Trophoblast cell (in vitro differentiated cells and primary cell): ENCODE data around the gene CHMP3.
A peak's percentile ranks its signal among the peaks of the same experiment; 100 is the strongest.
"Not testable (repeated sequence)": the region's sequence is repeated elsewhere in the genome, so short reads cannot be mapped to it uniquely, and the experiment has no call there.

ENCODE experiments used
- DNase-seq, 2 donors: peaks; one replicate each; pipeline ENCODE4 v3.0.0-alpha.2; 2016
- H2AFZ ChIP-seq: 2 replicates; pipeline ENCODE4 v1.6.1; 2013; ENCODE audit warnings: low read length, moderate library complexity, mild to moderate bottlenecking; ENCODE audit not compliant: insufficient read depth, poor library complexity
- H2AK5ac ChIP-seq: 2 replicates; pipeline ENCODE4 v1.6.1; 2013; ENCODE audit warnings: mild to moderate bottlenecking, low read length
- H2BK120ac ChIP-seq: 2 replicates; pipeline ENCODE4 v1.6.1; 2013; ENCODE audit warnings: low read length, mild to moderate bottlenecking, moderate library complexity; ENCODE audit not compliant: insufficient read depth, poor library complexity
- H2BK12ac ChIP-seq: 2 replicates; pipeline ENCODE4 v1.6.1; 2013; ENCODE audit warnings: mild to moderate bottlenecking, low read length, moderate library complexity
- H2BK5ac ChIP-seq: 2 replicates; pipeline ENCODE4 v1.6.1; 2013; ENCODE audit warnings: low read length, low read depth, moderate library complexity, mild to moderate bottlenecking; ENCODE audit not compliant: poor library complexity
- H3K14ac ChIP-seq: 2 replicates; pipeline ENCODE4 v1.6.1; 2013; ENCODE audit warnings: mild to moderate bottlenecking, low read length
- H3K18ac ChIP-seq: 2 replicates; pipeline ENCODE4 v1.6.1; 2013; ENCODE audit warnings: mild to moderate bottlenecking, low read length
- H3K23ac ChIP-seq: 2 replicates; pipeline ENCODE4 v1.6.1; 2013; ENCODE audit warnings: low read length
- H3K27ac ChIP-seq: 2 replicates; pipeline ENCODE4 v1.5.1; 2013; ENCODE audit warnings: low read depth, mild to moderate bottlenecking, inconsistent platforms, low read length, moderate library complexity
- H3K27me3 ChIP-seq: 2 replicates; pipeline ENCODE4 v1.6.1; 2013; ENCODE audit warnings: inconsistent platforms, mild to moderate bottlenecking, low read length, moderate library complexity; ENCODE audit not compliant: insufficient read depth
- H3K36me3 ChIP-seq, 2 experiments: 1 replicate in 1 of 2; 2 replicates in 1 of 2; pipeline ENCODE4 v1.6.1; 2013; ENCODE audit warnings: low read length in 2 of 2, mild to moderate bottlenecking in 2 of 2, moderate library complexity in 1 of 2; ENCODE audit not compliant: insufficient read depth in 2 of 2, control insufficient read depth in 1 of 2
- H3K4ac ChIP-seq: 2 replicates; pipeline ENCODE4 v1.6.1; 2013; ENCODE audit warnings: low read depth, mild to moderate bottlenecking, low read length, moderate library complexity
- H3K4me1 ChIP-seq, 2 experiments: 1 replicate in 1 of 2; 2 replicates in 1 of 2; pipeline ENCODE4 v1.6.1; 2013; ENCODE audit warnings: low read length in 2 of 2, mild to moderate bottlenecking in 2 of 2, moderate library complexity in 1 of 2; ENCODE audit not compliant: insufficient read depth in 2 of 2, control insufficient read depth in 1 of 2
- H3K4me2 ChIP-seq: 2 replicates; pipeline ENCODE4 v1.6.1; 2013; ENCODE audit warnings: inconsistent platforms, mild to moderate bottlenecking, low read length, moderate library complexity
- H3K4me3 ChIP-seq: 2 replicates; pipeline ENCODE4 v1.5.1; 2013; ENCODE audit warnings: mild to moderate bottlenecking, low read depth, low read length, inconsistent platforms
- H3K79me1 ChIP-seq: one replicate; pipeline ENCODE4 v1.6.1; 2013; ENCODE audit warnings: low read length
- H3K79me2 ChIP-seq: 2 replicates; pipeline ENCODE4 v1.6.1; 2013; ENCODE audit warnings: low read length, mild to moderate bottlenecking; ENCODE audit not compliant: control insufficient read depth, insufficient read depth, poor library complexity
- H3K9ac ChIP-seq: 2 replicates; pipeline ENCODE4 v1.6.1; 2013; ENCODE audit warnings: mild to moderate bottlenecking, low read length
- H3K9me3 ChIP-seq: 2 replicates; pipeline ENCODE4 v1.6.1; 2013; ENCODE audit warnings: low read depth, mild to moderate bottlenecking, control low read depth, inconsistent platforms, low read length; ENCODE audit not compliant: insufficient read depth
- H4K12ac ChIP-seq: 2 replicates; pipeline ENCODE4 v1.6.1; 2013; ENCODE audit warnings: low read depth, mild to moderate bottlenecking, low read length, moderate library complexity
- H4K8ac ChIP-seq: 2 replicates; pipeline ENCODE4 v1.6.1; 2013; ENCODE audit warnings: low read depth, mild to moderate bottlenecking, low read length, moderate library complexity
- H4K91ac ChIP-seq: one replicate; pipeline ENCODE4 v1.6.1; 2013; ENCODE audit warnings: low read depth, mild to moderate bottlenecking, low read length, moderate library complexity
- WGBS: extraction: QIAGEN DNeasy Blood & Tissue Kit; methylation state at CpG from one replicate; pipeline ENCODE4 v1.1.7; 2013; ENCODE audit warnings: missing lambda C conversion rate; ENCODE audit not compliant: insufficient read length, insufficient coverage; ENCODE audit errors: extremely low coverage; 5-methylcytosine and 5-hydroxymethylcytosine counted together

Gene CHMP3

DNA sequence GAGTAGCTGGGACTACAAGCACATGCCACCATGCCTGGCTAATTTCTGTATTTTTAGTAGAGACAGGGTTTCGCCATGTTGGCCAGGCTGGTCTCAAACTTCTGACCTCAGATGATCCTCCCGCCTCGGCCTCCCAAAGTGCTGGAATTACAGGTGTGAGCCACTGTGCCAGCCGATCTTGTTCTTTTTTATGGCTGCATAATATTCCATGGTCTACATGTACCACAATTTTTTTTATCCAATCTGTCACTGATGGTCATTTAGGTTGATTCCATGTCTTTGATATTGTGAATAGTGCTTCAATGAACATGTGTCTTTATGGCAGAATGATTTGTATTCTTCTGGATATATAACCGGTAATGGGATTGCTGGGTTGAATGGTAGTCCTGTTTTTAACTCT, 26.5 kb upstream of the CHMP3 start:
- H2AK5ac ChIP-seq, H2BK120ac ChIP-seq, H3K4me3 ChIP-seq, H3K27ac ChIP-seq, H3K18ac ChIP-seq, H2BK12ac ChIP-seq, H3K4me2 ChIP-seq, H3K36me3 ChIP-seq, H3K79me1 ChIP-seq, H3K9me3 ChIP-seq, H3K14ac ChIP-seq, H3K79me2 ChIP-seq, H3K4ac ChIP-seq, H4K91ac ChIP-seq, DNase-seq, H3K23ac ChIP-seq, H2BK5ac ChIP-seq, H2AFZ ChIP-seq, H3K27me3 ChIP-seq, H4K8ac ChIP-seq, H3K9ac ChIP-seq, H4K12ac ChIP-seq, H3K4me1 ChIP-seq: not testable (repeated sequence)
- no CpG with 5 or more reads among the region's 5 CpGs for WGBS

DNA sequence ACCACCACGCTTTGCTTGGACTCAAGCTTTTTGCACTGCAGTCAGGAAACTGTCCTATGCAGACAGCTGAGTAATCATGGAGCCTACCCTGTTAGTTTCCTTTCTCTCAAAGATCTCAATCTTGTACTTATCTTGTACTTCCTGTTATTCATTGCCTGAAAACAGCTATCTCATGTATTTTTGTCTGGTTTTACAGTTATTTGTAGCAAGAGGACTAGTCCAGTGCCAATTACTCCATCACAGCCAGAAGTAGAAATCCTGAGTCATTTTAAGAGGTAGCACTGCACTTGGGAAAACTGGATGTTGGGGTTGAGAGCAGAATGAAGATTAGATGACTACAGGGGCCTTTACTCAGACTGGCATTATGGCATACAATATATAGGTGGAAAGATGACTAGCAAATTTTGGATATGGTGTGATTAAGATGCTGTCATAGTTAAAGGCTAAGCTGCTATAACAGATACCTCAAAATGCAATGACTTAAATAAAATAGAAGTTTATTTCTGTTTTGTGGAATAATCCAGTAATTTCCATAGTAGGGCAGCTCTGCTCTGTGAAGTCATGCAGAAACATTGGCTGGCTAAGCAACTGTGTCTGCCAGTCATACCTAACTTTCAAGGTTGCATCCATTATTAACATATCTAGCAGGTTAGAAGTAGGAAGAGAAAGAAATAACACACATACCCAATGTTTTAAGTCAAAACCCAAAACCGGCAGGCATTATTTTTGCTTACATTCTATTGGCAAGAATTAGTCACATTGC, 21.1 kb upstream of the CHMP3 start:
- H3K79me1 ChIP-seq: no peaks in the 10 kb centered on the region
- H3K4me2 ChIP-seq: no peak overlapping the region
- H3K27me3 ChIP-seq: no peaks in the 10 kb centered on the region
- H3K14ac ChIP-seq: no peak overlapping the region
- no peak overlapping the region for H4K12ac ChIP-seq
- H3K4me3 ChIP-seq: no peak overlapping the region
- H3K27ac ChIP-seq: no peak overlapping the region
- no peak overlapping the region for H2AFZ ChIP-seq
- no peaks in the 10 kb centered on the region for H3K36me3 ChIP-seq
- no peaks in the 10 kb centered on the region for H3K4me1 ChIP-seq
- H3K9me3 ChIP-seq: no peaks in the 10 kb centered on the region
- no peak overlapping the region for H4K91ac ChIP-seq
- H3K18ac ChIP-seq: no peak overlapping the region
- no CpG with 5 or more reads among the region's 2 CpGs for WGBS
- H2BK12ac ChIP-seq: no peak overlapping the region
- no peaks in the 10 kb centered on the region for H3K79me2 ChIP-seq
- H3K4ac ChIP-seq: no peak overlapping the region
- H4K8ac ChIP-seq: no peak overlapping the region
- DNase-seq: peak in 1 of 2 donors; percentile 59
- H3K23ac ChIP-seq: no peak overlapping the region
- no peak overlapping the region for H3K9ac ChIP-seq
- no peak overlapping the region for H2AK5ac ChIP-seq
- H2BK120ac ChIP-seq: no peak overlapping the region
- no peak overlapping the region for H2BK5ac ChIP-seq

DNA sequence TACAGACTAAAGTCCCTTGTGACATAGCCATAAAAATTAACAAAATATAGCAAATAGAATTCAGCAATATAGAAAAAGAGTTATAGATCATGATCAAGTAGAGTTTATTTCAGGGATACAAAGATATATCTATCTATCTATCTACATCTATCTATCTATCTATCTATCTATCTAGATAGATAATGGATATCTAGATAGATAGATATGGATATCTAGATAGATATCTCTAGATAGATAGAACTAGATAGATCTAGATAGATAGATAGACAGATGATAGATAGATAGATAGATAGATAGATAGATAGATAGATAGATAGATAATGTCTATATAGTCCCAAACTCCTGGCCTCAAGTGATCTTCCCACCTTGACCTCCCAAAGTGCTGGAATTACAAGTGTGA, 17.3 kb upstream of the CHMP3 start:
- Histone ChIP-seq H2AFZ (no peak overlapping the region), H4K8ac (no peak overlapping the region), H2BK12ac (no peak overlapping the region), H4K12ac (no peak overlapping the region), H3K4ac (no peak overlapping the region), H3K27me3 (no peaks in the 10 kb centered on the region), H3K4me2 (no peak overlapping the region), H3K23ac (no peak overlapping the region), H2BK120ac (no peak overlapping the region), H3K4me1 (no peaks in the 10 kb centered on the region), H3K36me3 (no peaks in the 10 kb centered on the region), H3K79me1 (no peaks in the 10 kb centered on the region), H2AK5ac (no peak overlapping the region), H3K9me3 (no peaks in the 10 kb centered on the region), H4K91ac (no peak overlapping the region), H3K9ac (no peak overlapping the region), H3K27ac (no peak overlapping the region), H3K14ac (no peak overlapping the region), H3K4me3 (no peak overlapping the region), H3K79me2 (no peaks in the 10 kb centered on the region), H3K18ac (no peak overlapping the region), H2BK5ac (no peak overlapping the region)
- no peak for DNase-seq

DNA sequence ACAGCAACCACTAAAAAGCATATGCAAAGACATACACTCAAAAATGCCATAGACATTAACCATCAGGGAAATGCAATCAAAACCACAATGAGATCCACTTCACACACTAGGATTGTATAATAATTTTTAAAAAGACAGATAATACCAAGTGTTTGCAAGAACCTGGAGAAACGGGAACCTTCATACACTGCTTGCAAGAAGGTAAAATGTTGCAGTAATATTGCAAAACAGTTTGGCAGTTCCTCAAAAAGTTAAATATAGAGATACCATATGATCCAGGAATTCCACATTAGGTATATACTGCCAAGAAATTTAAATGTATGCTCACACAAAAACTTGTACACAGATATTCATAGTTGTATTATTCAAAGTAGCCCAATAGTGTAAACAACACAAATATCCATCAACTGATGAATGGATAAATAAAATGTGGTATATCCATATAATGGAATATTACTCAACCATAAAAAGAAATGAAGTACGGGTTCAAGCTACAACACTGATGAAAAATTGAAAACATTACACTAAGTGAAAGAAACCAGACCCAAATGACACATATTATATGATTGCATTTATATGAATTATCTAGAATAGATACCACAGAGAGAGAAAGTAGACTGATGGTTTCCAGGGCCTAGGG, 14.7 kb upstream of the CHMP3 start:
- no peak for DNase-seq
- H3K9ac ChIP-seq: no peak overlapping the region
- no peak overlapping the region for H3K4me3 ChIP-seq
- no peak overlapping the region for H3K27ac ChIP-seq
- H3K23ac ChIP-seq: no peak overlapping the region
- no peak overlapping the region for H2BK5ac ChIP-seq
- H4K8ac ChIP-seq: no peak overlapping the region
- no peak overlapping the region for H4K91ac ChIP-seq
- no peak overlapping the region for H3K4ac ChIP-seq
- no peak overlapping the region for H2BK120ac ChIP-seq
- no peaks in the 10 kb centered on the region for H3K79me2 ChIP-seq
- H3K27me3 ChIP-seq: no peaks in the 10 kb centered on the region
- no peak overlapping the region for H3K18ac ChIP-seq
- H2AK5ac ChIP-seq: no peak overlapping the region
- no peak overlapping the region for H2BK12ac ChIP-seq
- no peaks in the 10 kb centered on the region for H3K36me3 ChIP-seq
- no peaks in the 10 kb centered on the region for H3K9me3 ChIP-seq
- H4K12ac ChIP-seq: no peak overlapping the region
- WGBS: no CpG with 5 or more reads among the region's 2 CpGs
- H3K4me1 ChIP-seq: no peaks in the 10 kb centered on the region
- H2AFZ ChIP-seq: no peak overlapping the region
- no peak overlapping the region for H3K14ac ChIP-seq
- no peaks in the 10 kb centered on the region for H3K79me1 ChIP-seq
- no peak overlapping the region for H3K4me2 ChIP-seq
